H54 (cell line): ENCODE measurements around the gene FHAD1.
"Not testable (repeated sequence)": the region's sequence is repeated elsewhere in the genome, so short reads cannot be mapped to it uniquely, and the experiment has no call there.

ENCODE experiments used
- DNase-seq: peaks from one replicate; pipeline ENCODE4 v3.0.0; 2011; ENCODE audit warnings: low spot score, mixed read lengths; ENCODE audit not compliant: insufficient read length
- FAIRE-seq: peaks from 3 replicates; lab custom pipeline; 2011; peaks lifted over from hg19 to GRCh38; lab: Jason Lieb, UNC
- POLR2A ChIP-seq: IDR thresholded peaks from 2 replicates; pipeline ENCODE4 v1.6.1; 2011; ENCODE audit warnings: low read depth, mild to moderate bottlenecking, low read length

FHAD1 gene

DNA sequence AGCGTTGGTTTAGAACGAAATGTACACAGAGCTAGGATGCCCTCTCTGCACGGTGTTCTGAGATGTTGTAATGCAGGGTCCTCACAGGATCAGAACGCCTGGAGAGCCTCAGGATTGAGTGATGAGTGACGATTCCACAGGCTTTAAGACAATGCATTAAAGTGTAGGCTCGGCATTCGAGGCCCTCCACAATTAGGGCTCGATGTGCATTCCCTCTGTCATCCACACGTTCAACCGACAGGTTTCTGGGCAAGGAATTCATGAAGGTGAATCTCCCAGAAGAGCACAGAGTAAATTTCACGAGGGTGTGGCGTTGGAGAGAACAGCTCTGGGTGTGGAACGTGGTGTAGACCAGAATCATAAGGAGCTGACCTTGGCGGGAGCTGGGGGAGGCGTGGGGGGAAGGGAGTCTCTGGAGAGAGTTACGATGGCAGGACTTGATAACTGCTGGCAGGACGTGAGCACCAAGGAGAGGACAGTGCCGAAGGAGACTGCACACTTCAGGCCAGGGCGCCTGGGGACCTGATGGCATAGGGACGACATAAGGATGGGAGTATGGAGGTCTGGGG, 111.6 kb downstream of the FHAD1 start:
- FAIRE-seq (no peak), DNase-seq (no peak)
- TF ChIP-seq POLR2A = no peak

GRCh38 chr1:15360700-15361099, 113.7 kb downstream of the FHAD1 start:
- no peak for TF ChIP-seq POLR2A
- FAIRE-seq = no peak
- no peak for DNase-seq

DNA sequence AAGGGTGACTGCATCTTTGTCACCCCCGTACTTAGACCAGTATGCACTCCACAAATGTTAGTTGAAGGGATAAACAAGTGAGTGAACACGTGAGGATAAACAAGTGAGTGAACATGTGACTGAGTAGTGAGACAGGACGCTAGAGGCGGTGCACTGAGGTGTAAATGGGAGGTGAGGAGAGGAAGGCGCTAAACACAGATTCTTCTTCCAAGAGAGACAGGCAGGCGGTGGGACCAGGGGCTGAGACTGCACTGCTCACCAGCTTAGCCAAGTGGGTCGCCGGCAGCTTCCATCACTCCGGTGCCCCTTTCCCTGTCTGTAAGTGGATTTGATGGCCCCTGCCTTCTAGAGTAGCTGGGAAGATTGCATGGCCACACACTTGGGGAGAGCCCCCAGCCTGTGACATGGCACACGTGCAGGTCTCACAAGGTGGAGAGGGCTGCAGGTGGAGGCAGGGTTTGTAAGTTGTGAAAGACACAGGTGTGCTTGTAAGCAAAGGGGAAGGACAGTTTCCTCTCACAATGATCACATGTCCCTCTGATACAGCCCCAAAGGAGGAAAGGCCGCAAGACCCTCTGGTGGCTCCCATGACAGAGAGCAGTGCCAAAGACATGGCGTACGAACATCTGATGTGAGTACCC, 115.2 kb downstream of the FHAD1 start:
- no peak for FAIRE-seq
- TF ChIP-seq POLR2A = no peak
- DNase-seq = no peak

- DNase-seq (no peak), FAIRE-seq (no peak)
- TF ChIP-seq POLR2A = no peak
Measured at GRCh38 chr1:15362737-15363128, 115.7 kb downstream of the FHAD1 start.

GRCh38 chr1:15364740-15365139, 117.7 kb downstream of the FHAD1 start:
- FAIRE-seq (no peak), DNase-seq (no peak)
- TF ChIP-seq POLR2A = no peak

GRCh38 chr1:15368888-15369287, 121.9 kb downstream of the FHAD1 start:
- no peak for DNase-seq
- FAIRE-seq = no peak
- no peak for TF ChIP-seq POLR2A

DNA sequence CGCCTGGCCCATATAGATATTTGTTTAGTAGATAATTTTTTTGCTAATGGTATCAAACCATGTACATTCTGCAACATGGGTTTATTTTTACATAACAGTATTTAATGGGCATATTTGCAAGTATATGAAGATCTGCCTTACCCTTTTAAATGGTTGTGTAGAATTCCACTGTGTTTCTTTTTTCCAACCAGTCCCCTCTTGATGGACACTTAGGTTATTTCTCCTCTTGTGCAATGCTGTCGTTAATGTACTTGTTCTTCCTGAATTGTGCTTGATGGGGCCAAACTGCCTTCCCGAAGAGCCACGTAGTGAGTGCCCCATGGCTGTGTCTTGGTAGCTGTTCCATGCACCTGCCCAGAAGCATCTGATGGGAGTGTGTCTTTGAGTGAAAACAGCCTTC, 123.2 kb downstream of the FHAD1 start:
- DNase-seq = no peak

DNA sequence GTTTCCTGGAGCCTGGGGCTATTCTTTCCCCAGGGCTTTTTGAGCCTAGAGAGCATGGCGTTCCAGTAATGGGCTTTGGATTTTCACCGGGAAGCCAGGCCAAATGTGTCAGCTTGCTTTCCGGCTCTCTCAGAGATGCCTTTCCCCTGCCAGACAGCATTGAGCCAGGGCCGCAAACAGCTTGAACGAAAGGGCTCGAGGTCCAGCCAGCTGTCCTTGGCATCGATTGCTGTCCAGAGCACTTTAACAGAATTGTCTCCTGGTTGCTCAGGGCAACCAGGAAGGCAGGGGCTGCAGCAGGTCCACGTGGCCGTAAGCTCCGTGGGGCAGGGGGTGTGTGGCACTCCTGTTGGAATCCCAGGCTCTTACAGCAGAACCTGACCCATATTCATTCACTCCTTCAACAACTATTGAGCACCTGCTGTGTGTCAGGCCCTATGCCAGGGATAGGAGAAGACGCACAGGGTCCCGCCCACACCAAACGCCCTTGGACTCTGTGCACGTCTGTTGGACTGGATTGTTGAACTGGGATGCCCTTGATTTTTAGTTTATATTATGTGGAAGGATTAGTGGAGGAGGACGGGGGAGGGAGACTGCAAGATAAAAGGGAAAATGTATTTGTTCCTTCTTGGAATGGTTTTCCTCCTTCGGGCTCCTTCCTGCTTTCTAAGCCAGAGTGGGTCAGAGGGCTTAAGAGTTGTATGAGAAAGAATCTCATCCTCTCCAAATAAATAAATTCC, 123.9 kb downstream of the FHAD1 start:
- no peak for DNase-seq
- no peak for TF ChIP-seq POLR2A
- FAIRE-seq = no peak

More for the DNA sequence above, 123.2 kb downstream of the FHAD1 start:
- no peak for TF ChIP-seq POLR2A
- FAIRE-seq = no peak

GRCh38 chr1:15371610-15372545, 124.9 kb downstream of the FHAD1 start:
- FAIRE-seq = no peak
- no peak for DNase-seq

GRCh38 chr1:15378729-15379128, 131.7 kb downstream of the FHAD1 start:
- DNase-seq (no peak), FAIRE-seq (no peak)
- TF ChIP-seq POLR2A = no peak

More at GRCh38 chr1:15371610-15372545, 124.9 kb downstream of the FHAD1 start:
- no peak for TF ChIP-seq POLR2A

GRCh38 chr1:15379151-15379550, 132.1 kb downstream of the FHAD1 start:
- not testable (repeated sequence) for DNase-seq, FAIRE-seq

- DNase-seq = no peak
- no peak for TF ChIP-seq POLR2A
- no peak for FAIRE-seq
Measured at GRCh38 chr1:15380601-15381508, 133.8 kb downstream of the FHAD1 start.

DNA sequence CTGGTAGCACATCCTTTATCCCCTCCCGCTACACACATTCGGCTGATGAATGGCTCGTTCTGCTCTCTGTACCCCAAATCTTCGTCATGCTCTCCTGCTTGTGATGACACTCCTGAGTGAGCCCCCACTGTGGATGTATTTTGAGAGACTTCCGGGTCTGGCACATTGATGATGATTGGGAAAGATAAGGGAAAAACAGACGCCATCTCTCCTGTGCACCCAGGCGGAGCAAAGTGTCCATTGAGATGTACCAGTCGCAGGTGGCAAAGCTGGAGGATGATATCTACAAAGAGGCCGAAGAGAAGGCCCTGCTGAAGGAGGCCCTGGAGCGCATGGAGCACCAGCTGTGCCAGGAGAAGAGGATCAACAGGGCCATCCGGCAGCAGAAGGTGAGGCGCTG, 134.8 kb downstream of the FHAD1 start:
- FAIRE-seq = no peak
- no peak for TF ChIP-seq POLR2A
- DNase-seq = no peak
